Liver (tissue), 9 donors: ENCODE results near the gene PLEKHM2. TPM values are rescaled to one million over a fixed set of nuclear protein-coding genes. Genes with fewer than 3 reads are reported as not detected.

Experiments
- DNase-seq: peaks from one replicate; pipeline ENCODE4 v3.0.0-alpha.2; 2017; ENCODE audit warnings: low spot score
- H3K27ac ChIP-seq, 2 donors: one replicate each; pipeline ENCODE4 v1.7.0; 2013; ENCODE audit warnings: inconsistent platforms in 2 of 2, low read length in 2 of 2, control low read depth in 1 of 2, low read depth in 1 of 2, mild to moderate bottlenecking in 1 of 2
- H3K27me3 ChIP-seq, 4 donors: one replicate each; pipeline versions ENCODE4 v1.6.1 to v1.7.0; 2013; ENCODE audit warnings: low read length in 3 of 4, inconsistent platforms in 1 of 4, mild to moderate bottlenecking in 1 of 4, moderate library complexity in 1 of 4; ENCODE audit not compliant: control insufficient read depth in 4 of 4, insufficient read depth in 4 of 4
- H3K36me3 ChIP-seq, 4 donors: one replicate each; pipeline versions ENCODE4 v1.6.1 to v1.7.0; 2013; ENCODE audit warnings: low read length in 3 of 4, mild to moderate bottlenecking in 3 of 4, low read depth in 1 of 4, moderate library complexity in 1 of 4; ENCODE audit not compliant: control insufficient read depth in 4 of 4, insufficient read depth in 3 of 4
- H3K4me1 ChIP-seq, 4 donors: one replicate each; pipeline versions ENCODE4 v1.6.1 to v1.7.0; 2013; ENCODE audit warnings: low read length in 3 of 4, mild to moderate bottlenecking in 3 of 4, moderate library complexity in 1 of 4; ENCODE audit not compliant: control insufficient read depth in 4 of 4, insufficient read depth in 4 of 4
- H3K4me3 ChIP-seq, 3 donors: one replicate each; pipeline versions ENCODE4 v1.6.1 to v1.7.0; 2013; ENCODE audit warnings: low read length in 3 of 3, control low read depth in 1 of 3, low read depth in 1 of 3, mild to moderate bottlenecking in 1 of 3
- H3K9ac ChIP-seq, 2 donors: one replicate each; pipeline ENCODE4 v1.7.0; 2013; ENCODE audit warnings: low read length in 2 of 2, mild to moderate bottlenecking in 2 of 2, moderate library complexity in 2 of 2, control low read depth in 1 of 2, low read depth in 1 of 2
- H3K9me3 ChIP-seq, 4 donors: one replicate each; pipeline versions ENCODE4 v1.6.1 to v1.7.0; 2013; ENCODE audit warnings: low read length in 3 of 4; ENCODE audit not compliant: control insufficient read depth in 4 of 4
- EGR1 ChIP-seq, 2 donors: IDR thresholded peaks; 2 replicates each; pipeline ENCODE4 v1.6.1; 2016 to 2018; ENCODE audit warnings: antibody characterized with exemption in 2 of 2, low read depth in 2 of 2
- FOXA1 ChIP-seq: IDR thresholded peaks from 2 replicates; pipeline ENCODE4 v1.6.1; 2016; ENCODE audit warnings: antibody characterized with exemption
- GABPA ChIP-seq, 2 donors: IDR thresholded peaks in 1 of 2; conservative IDR thresholded peaks in 1 of 2; 2 replicates each; pipeline ENCODE4 v1.6.1; 2016; ENCODE audit warnings: antibody characterized with exemption in 2 of 2, mild to moderate bottlenecking in 1 of 2, moderate library complexity in 1 of 2
- HNF4A ChIP-seq, 2 donors: conservative IDR thresholded peaks; 2 replicates each; pipeline ENCODE4 v1.6.1; 2016; ENCODE audit warnings: antibody characterized with exemption in 2 of 2, mild to moderate bottlenecking in 2 of 2
- HNF4G ChIP-seq: IDR thresholded peaks from 2 replicates; pipeline ENCODE4 v1.6.1; 2016; ENCODE audit warnings: antibody characterized with exemption
- JUND ChIP-seq, 2 donors: IDR thresholded peaks; 2 replicates each; pipeline ENCODE4 v1.6.1; 2016; ENCODE audit warnings: antibody characterized with exemption in 2 of 2
- NR2F2 ChIP-seq: IDR thresholded peaks from 2 replicates; pipeline ENCODE4 v1.6.1; 2016; ENCODE audit warnings: antibody characterized with exemption
- RXRA ChIP-seq, 2 donors: IDR thresholded peaks; 2 replicates each; pipeline ENCODE4 v1.6.1; 2017 to 2018; ENCODE audit warnings: antibody characterized with exemption in 2 of 2, mild to moderate bottlenecking in 1 of 2
- SP1 ChIP-seq: IDR thresholded peaks from 2 replicates; pipeline ENCODE4 v1.6.1; 2018; ENCODE audit warnings: antibody characterized with exemption, mild to moderate bottlenecking
- TAF1 ChIP-seq: conservative IDR thresholded peaks from 2 replicates; pipeline ENCODE4 v1.6.1; 2016; ENCODE audit warnings: antibody characterized with exemption, mild to moderate bottlenecking
- YY1 ChIP-seq: IDR thresholded peaks from 2 replicates; pipeline ENCODE4 v1.6.1; 2016; ENCODE audit warnings: antibody characterized with exemption, mild to moderate bottlenecking
- WGBS: extraction: QIAGEN DNeasy Blood & Tissue Kit; methylation state at CpG from one replicate; pipeline ENCODE4 v1.1.7; 2013; 5-methylcytosine and 5-hydroxymethylcytosine counted together
- polyA plus RNA-seq, 2 donors: library from polyadenylated mRNA; stranded (reverse) in 1 of 2; unstranded in 1 of 2; fragments of 200-250 nt in 1 of 2; fragments of >200 nt in 1 of 2; fragmentation: Nextera tagmentation in 1 of 2; extraction: Ambion mirVana in 1 of 2; gene quantifications; one replicate each; pipeline versions ENCODE4 v1.2.1 to v1.2.3, GENCODE V29; 2013 to 2015
- total RNA-seq, 2 donors: library from RNA; depleted of rRNA; stranded (reverse); fragments of >200 nt; gene quantifications; one replicate each; pipeline ENCODE4 v1.2.3, GENCODE V29; 2014
- TF ChIP-seq, protein P1 (sequence below): IDR thresholded peaks from 2 replicates; pipeline ENCODE4 v1.6.1; 2016; ENCODE audit warnings: antibody characterized with exemption
- TF ChIP-seq, protein P2 (sequence below): IDR thresholded peaks from 2 replicates; pipeline ENCODE4 v1.6.1; 2016; ENCODE audit warnings: antibody characterized with exemption, mild to moderate bottlenecking
- TF ChIP-seq, protein P3 (sequence below): IDR thresholded peaks from 2 replicates; pipeline ENCODE4 v1.6.1; 2016; ENCODE audit warnings: antibody characterized with exemption
- TF ChIP-seq, protein P4 (sequence below): IDR thresholded peaks from 2 replicates; pipeline ENCODE4 v1.6.1; 2016; ENCODE audit warnings: antibody characterized with exemption
- donor health status: healthy.
- donor health status: healthy.
- donor health status: healthy.
- donor health status: healthy.
- donor health status: healthy.

PLEKHM2 gene
- total and polyA plus RNA-seq, 4 donors, result 4.1 to 22.6 (median 17.0) TPM

DNA sequence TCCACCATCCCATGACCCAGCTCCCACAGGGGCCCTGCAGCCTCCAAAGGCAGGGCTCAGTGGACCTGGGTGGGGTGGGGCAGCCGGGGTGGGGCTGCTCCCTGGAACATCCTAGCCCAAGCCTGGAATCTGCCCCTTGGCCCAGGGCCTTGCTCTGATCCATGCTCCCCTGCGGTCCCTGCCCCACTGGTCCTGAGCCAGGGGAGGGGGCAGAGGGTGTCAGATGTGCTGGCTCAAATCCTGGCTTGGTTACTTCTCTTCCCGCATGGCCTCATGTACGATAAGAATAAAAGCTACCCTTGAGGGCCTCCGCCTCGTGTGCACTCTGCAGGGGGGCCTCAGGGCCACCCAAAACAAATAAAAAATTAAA, 52.8 kb downstream of the PLEKHM2 start:
- H3K36me3 ChIP-seq, result peaks cover 3 to 20% (median 8%) of the 10 kb centered on the region in 4 donors
- WGBS, result 25% methylated on average over 6 of the region's 6 CpGs
- no peak overlapping the region for H3K9ac ChIP-seq

DNA sequence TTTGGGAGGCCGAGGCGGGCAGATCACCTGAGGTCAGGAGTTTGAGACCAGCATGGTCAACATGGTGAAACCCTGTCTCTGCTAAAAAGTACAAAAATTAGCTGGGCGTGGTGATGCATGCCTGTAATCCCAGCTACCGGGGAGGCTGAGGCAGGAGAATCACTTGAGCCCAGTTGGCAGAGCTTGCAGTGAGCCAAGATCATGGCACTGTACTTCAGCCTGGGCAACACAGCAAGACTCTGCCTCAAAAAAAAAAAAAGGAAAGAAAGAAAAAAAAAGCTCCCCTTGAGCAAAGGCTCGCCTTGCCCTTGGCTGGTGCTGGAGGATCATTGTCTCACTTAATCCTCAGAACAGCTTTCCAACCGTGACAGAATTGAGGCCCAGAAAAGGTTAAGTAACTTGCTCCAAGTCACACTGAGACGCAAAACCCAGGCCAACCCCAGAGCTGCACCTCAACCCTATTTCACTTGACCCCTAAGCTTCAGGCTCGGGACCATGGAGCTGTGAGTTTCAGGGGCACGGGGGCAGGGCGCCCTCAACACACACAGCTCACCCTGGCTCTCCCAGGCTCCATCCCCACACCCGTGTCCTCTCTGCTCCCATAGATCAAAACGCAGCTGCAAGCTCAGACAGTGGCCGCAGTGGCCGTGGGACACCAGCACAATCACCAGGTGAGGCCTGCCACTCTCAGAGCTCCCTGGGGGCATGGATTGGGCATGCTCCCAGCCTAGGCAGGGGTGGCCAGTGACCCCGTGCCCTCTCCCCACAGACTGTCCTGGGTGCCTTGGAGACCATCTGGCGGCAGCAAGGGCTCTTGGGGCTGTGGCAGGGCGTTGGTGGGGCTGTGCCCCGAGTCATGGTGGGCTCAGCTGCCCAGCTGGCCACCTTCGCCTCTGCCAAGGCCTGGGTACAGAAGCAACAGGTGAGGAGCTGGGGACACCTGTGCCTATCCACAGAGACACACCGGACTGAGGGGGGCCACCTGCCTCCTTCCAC, 53.5 kb downstream of the PLEKHM2 start:
- Histone ChIP-seq H3K27me3 (no peaks in the 10 kb centered on the region), H3K36me3 (peaks cover 0 to 14% (median 3%) of the 10 kb centered on the region in 4 donors), H3K9me3 (no peaks in the 10 kb centered on the region), H3K27ac (no peak overlapping the region), H3K9ac (no peak overlapping the region), H3K4me1 (peaks cover 19 to 49% (median 37%) of the 10 kb centered on the region in 4 donors), H3K4me3 (peak overlapping the region in 1 of 3 donors; percentile 54)
- TF ChIP-seq, protein P1, sequence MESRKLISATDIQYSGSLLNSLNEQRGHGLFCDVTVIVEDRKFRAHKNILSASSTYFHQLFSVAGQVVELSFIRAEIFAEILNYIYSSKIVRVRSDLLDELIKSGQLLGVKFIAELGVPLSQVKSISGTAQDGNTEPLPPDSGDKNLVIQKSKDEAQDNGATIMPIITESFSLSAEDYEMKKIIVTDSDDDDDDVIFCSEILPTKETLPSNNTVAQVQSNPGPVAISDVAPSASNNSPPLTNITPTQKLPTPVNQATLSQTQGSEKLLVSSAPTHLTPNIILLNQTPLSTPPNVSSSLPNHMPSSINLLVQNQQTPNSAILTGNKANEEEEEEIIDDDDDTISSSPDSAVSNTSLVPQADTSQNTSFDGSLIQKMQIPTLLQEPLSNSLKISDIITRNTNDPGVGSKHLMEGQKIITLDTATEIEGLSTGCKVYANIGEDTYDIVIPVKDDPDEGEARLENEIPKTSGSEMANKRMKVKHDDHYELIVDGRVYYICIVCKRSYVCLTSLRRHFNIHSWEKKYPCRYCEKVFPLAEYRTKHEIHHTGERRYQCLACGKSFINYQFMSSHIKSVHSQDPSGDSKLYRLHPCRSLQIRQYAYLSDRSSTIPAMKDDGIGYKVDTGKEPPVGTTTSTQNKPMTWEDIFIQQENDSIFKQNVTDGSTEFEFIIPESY, result no peak
- TF ChIP-seq, protein P2, sequence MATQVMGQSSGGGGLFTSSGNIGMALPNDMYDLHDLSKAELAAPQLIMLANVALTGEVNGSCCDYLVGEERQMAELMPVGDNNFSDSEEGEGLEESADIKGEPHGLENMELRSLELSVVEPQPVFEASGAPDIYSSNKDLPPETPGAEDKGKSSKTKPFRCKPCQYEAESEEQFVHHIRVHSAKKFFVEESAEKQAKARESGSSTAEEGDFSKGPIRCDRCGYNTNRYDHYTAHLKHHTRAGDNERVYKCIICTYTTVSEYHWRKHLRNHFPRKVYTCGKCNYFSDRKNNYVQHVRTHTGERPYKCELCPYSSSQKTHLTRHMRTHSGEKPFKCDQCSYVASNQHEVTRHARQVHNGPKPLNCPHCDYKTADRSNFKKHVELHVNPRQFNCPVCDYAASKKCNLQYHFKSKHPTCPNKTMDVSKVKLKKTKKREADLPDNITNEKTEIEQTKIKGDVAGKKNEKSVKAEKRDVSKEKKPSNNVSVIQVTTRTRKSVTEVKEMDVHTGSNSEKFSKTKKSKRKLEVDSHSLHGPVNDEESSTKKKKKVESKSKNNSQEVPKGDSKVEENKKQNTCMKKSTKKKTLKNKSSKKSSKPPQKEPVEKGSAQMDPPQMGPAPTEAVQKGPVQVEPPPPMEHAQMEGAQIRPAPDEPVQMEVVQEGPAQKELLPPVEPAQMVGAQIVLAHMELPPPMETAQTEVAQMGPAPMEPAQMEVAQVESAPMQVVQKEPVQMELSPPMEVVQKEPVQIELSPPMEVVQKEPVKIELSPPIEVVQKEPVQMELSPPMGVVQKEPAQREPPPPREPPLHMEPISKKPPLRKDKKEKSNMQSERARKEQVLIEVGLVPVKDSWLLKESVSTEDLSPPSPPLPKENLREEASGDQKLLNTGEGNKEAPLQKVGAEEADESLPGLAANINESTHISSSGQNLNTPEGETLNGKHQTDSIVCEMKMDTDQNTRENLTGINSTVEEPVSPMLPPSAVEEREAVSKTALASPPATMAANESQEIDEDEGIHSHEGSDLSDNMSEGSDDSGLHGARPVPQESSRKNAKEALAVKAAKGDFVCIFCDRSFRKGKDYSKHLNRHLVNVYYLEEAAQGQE, result no peak
- TF ChIP-seq YY1 (no peak), HNF4A (conservative IDR thresholded peaks at IDR 0.05) (no peak), NR2F2 (no peak), FOXA1 (no peak), TAF1 (no peak), GABPA (IDR thresholded peaks at IDR 0.05 in 1 of 2, conservative IDR thresholded peaks at IDR 0.05 in 1 of 2) (no peak), HNF4G (no peak), SP1 (no peak), RXRA (IDR thresholded peaks at IDR 0.05) (no peak)
- TF ChIP-seq, protein P3, sequence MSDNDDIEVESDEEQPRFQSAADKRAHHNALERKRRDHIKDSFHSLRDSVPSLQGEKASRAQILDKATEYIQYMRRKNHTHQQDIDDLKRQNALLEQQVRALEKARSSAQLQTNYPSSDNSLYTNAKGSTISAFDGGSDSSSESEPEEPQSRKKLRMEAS, result no peak
- DNase-seq, result no peak
- WGBS, result 72% methylated on average over 20 of the region's 20 CpGs

More for the DNA sequence above, 52.8 kb downstream of the PLEKHM2 start:
- H3K27me3 ChIP-seq, result no peaks in the 10 kb centered on the region
- DNase-seq, result no peak
- peaks cover 17 to 43% (median 33%) of the 10 kb centered on the region in 4 donors for H3K4me1 ChIP-seq
- TF ChIP-seq HNF4G (no peak), SP1 (peak; percentile 13), EGR1 (IDR thresholded peaks at IDR 0.05; ENCODE audit: low read depth in 2 of 2) (no peak), RXRA (IDR thresholded peaks at IDR 0.05) (peak in 1 of 2 donors; percentile 32), FOXA1 (no peak), GABPA (IDR thresholded peaks at IDR 0.05 in 1 of 2, conservative IDR thresholded peaks at IDR 0.05 in 1 of 2) (no peak), HNF4A (conservative IDR thresholded peaks at IDR 0.05) (peak; percentile 55 to 61), YY1 (no peak), JUND (IDR thresholded peaks at IDR 0.05) (no peak), NR2F2 (no peak)
- TF ChIP-seq, protein P4, sequence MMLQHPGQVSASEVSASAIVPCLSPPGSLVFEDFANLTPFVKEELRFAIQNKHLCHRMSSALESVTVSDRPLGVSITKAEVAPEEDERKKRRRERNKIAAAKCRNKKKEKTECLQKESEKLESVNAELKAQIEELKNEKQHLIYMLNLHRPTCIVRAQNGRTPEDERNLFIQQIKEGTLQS, result no peak
- TF ChIP-seq, protein P1, result no peak
- H3K9me3 ChIP-seq, result no peaks in the 10 kb centered on the region
- H3K4me3 ChIP-seq, result peak overlapping the region in 2 of 3 donors; percentile 47 to 54
- peak overlapping the region; percentile 48 to 65 for H3K27ac ChIP-seq
